SW480 (cell line): ENCODE measurements around the gene CLEC10A.

Experiments used
- DNase-seq: peaks from one replicate; pipeline ENCODE4 v3.0.0-alpha.2; 2016; ENCODE audit warnings: low spot score

The CLEC10A gene

GRCh38 chr17:7038025-7038862, 41.8 kb downstream of the CLEC10A start:
- DNase-seq, result no peak

DNA sequence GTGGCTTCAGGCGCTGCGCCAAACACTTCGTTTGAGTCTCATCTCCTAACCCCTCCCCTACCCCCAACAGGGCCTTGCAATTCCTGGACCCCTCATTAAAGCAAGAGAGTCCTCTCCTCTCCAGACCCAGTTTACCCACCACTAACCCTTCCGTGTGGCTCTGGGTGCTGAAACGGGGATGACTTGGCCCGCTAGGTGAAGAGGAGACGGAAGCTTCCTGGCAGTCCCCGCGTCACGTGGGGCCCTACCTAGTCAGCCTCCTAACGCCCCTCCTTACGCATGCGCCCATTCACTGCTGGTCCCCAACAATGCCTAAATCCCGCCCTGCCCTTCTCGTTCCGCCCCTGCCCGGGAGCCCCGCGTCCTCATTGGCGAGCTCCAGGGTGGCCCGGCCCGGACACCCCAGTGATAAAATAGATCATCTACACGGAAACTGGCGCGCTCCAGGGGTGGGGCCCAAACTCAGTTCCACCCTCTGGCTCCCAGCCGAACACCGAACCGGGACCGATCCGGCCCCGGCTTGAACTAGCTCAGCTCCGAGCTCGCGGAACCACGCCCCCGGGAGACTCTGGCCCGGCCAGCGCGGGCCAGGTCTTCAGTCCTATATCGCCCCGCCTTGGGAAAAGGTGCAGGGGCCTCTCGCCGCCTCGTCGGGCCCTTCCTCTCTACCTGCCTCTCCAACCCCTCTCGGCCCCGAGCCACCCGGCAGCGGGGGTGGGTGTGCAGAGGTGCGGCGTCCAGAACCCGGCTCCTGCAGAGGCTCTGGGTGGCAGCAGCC, 44.3 kb downstream of the CLEC10A start, which contains the start of gene SLC16A13:
Gene SLC16A13 (plus strand): TSS at position 425 of the 778 bp plus-strand sequence. CDS start 368 bp downstream, outside the sequence.
- peak; percentile 97 for DNase-seq

DNA sequence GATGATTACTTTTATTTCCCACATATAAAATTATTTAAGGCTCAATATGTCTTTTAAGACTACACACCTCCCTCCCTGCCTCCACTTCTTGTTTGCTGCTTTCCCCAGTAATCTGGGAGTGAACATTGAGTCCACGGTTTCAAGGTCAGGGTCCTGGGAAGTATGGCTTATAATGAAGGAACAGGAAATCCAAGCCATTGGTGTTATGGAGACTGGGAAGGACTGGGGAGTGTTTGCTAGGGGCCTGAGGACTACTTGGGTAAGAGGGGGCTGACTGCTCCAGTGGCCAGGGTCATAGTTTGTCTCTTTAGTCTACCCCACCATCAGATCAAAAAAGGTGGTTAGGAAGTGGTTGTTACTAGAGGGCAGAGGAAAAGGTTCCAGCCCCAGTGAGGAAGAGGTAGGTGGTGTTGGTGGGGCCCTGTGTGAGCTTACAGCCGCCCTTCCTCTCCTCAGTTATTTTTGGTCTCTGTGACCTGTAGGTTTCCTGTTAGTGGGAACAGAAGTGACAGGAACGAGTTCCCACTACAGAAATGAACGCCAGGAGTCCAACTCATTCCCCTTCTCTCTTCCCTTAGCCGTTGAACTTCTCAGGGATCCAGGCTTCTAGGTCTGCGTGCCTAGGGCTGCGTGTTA, 45.0 kb downstream of the CLEC10A start:
- DNase-seq, result no peak

GRCh38 chr17:7029659-7030058, 50.4 kb downstream of the CLEC10A start:
- no peak for DNase-seq

GRCh38 chr17:7029096-7029495, 51.0 kb downstream of the CLEC10A start:
- DNase-seq, result no peak

DNA sequence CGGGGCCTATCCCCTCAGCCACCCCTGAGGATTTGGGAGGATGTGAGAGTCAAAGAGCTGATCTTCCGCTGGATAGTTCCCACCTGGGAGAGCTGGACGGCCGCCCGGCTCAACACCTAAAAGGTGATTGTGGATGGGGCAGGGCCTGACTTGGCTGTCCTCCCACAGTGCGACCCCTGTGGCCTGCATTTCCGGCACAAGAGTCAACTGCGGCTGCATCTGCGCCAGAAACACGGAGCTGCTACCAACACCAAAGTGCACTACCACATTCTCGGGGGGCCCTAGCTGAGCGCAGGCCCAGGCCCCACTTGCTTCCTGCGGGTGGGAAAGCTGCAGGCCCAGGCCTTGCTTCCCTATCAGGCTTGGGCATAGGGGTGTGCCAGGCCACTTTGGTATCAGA, 52.7 kb downstream of the CLEC10A start:
- no peak for DNase-seq

GRCh38 chr17:7026471-7027115, 53.5 kb downstream of the CLEC10A start:
- DNase-seq, result no peak

- no peak for DNase-seq
Observed at GRCh38 chr17:7025245-7025644, 54.8 kb downstream of the CLEC10A start.
